GM12873 (cell line): ENCODE results near the gene AKR7A2.

Experiments used
- CTCF ChIP-seq: IDR thresholded peaks from 2 replicates; pipeline ENCODE4 v1.5.1; 2012; ENCODE audit warnings: low read depth, mild to moderate bottlenecking, moderate library complexity, low read length, control low read depth; ENCODE audit not compliant: insufficient read depth; ENCODE audit errors: missing control alignments

AKR7A2 gene

GRCh38 chr1:19311931-19312781, at the start of gene AKR7A2, which contains the start of gene SLC66A1:
Gene AKR7A2 (minus strand): TSS chr1:19312144. CDS start chr1:19312124, 20 bp downstream.
Gene SLC66A1 (plus strand): TSS chr1:19312326. CDS start chr1:19317678, 5,352 bp downstream.
- TF ChIP-seq CTCF, result no peak

GRCh38 chr1:19360843-19361610, 49.1 kb upstream of the AKR7A2 start:
- no peak for TF ChIP-seq CTCF

- no peak for TF ChIP-seq CTCF
These were observed 48.5 kb upstream of the AKR7A2 start for GRCh38 chr1:19360432-19360831.

GRCh38 chr1:19360016-19360415, 48.1 kb upstream of the AKR7A2 start:
- no peak for TF ChIP-seq CTCF

GRCh38 chr1:19359357-19359756, 47.4 kb upstream of the AKR7A2 start:
- no peak for TF ChIP-seq CTCF

- no peak for TF ChIP-seq CTCF
These were observed 46.8 kb upstream of the AKR7A2 start for GRCh38 chr1:19358710-19359109.
